ENCODE data around the gene SAMM50.

SAMM50 gene

DNA sequence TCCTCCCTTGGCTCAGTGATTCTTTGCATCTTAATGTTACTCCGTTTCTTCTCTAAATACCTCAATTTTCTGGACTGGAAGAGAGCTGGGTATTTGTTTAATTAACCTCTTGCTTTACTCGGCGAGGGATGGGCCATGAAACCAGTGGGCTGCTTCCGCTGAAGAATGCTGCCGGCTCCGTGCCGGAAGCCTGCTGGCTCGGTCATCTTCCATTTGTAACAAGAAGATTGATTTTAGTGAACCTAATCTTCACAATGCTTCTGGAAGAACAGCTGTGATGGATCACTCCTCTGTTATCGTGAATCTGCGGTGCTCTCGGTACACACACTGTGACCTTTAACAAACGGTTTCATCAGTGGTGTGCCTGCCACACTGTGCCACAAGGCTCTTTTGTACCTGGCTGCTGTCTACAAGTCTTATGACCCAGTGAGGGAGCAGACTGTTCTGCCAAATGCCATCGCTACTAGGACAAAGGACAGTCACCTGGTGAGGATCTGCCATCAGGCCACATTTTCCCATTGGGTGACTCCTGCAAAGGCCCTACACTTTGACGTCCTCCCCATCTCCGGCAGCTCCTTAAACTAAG, 43.5 kb downstream of the SAMM50 start:
- Histone ChIP-seq H3K36me3 (peaks cover 10% of the 10 kb centered on the region), H3K27me3 (no peaks in the 10 kb centered on the region), H3K9me3 (no peaks in the 10 kb centered on the region), H3K27ac (no peak overlapping the region), H3K4me3 (ENCODE audit: low read depth in 1 of 2, low read length in 1 of 2) (no peak overlapping the region), H3K4me1 (ENCODE audit: control insufficient read depth in 1 of 2, insufficient read depth in 1 of 2, low read depth in 1 of 2, low read length in 1 of 2) (peaks cover 11 to 13% of the 10 kb centered on the region in 2 experiments)
- TF ChIP-seq, protein P1, sequence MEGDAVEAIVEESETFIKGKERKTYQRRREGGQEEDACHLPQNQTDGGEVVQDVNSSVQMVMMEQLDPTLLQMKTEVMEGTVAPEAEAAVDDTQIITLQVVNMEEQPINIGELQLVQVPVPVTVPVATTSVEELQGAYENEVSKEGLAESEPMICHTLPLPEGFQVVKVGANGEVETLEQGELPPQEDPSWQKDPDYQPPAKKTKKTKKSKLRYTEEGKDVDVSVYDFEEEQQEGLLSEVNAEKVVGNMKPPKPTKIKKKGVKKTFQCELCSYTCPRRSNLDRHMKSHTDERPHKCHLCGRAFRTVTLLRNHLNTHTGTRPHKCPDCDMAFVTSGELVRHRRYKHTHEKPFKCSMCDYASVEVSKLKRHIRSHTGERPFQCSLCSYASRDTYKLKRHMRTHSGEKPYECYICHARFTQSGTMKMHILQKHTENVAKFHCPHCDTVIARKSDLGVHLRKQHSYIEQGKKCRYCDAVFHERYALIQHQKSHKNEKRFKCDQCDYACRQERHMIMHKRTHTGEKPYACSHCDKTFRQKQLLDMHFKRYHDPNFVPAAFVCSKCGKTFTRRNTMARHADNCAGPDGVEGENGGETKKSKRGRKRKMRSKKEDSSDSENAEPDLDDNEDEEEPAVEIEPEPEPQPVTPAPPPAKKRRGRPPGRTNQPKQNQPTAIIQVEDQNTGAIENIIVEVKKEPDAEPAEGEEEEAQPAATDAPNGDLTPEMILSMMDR (IDR thresholded peaks at IDR 0.05), result no peak

DNA sequence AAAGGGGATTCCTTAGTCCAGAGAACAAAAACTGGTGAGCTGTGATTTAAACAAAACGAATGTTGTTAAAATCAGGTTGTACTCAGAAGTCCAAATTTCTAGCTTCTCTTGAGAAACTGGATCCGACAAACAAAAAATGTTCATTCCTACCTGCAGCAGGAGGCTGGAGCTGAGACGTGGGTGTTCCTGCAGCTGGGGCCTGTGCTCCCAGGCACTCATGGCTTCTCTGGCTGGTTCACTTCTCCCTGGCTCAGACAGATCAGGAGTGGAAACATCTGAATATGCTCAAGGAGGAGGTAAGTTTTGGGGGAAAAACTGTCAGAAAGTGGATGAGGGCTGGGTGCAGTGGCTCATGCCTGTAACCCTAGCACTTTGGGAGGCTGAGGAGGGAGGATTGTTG, 44.1 kb downstream of the SAMM50 start:
- TF ChIP-seq, protein P1 (IDR thresholded peaks at IDR 0.05), result no peak
- no peaks in the 10 kb centered on the region for H3K9me3 ChIP-seq
- peaks cover 11 to 13% of the 10 kb centered on the region in 2 experiments for H3K4me1 ChIP-seq (ENCODE audit: control insufficient read depth in 1 of 2, insufficient read depth in 1 of 2, low read depth in 1 of 2, low read length in 1 of 2)
- H3K4me3 ChIP-seq (ENCODE audit: low read depth in 1 of 2, low read length in 1 of 2), result no peak overlapping the region
- no peaks in the 10 kb centered on the region for H3K27me3 ChIP-seq
- H3K36me3 ChIP-seq, result peaks cover 10% of the 10 kb centered on the region
- no peak overlapping the region for H3K27ac ChIP-seq

DNA sequence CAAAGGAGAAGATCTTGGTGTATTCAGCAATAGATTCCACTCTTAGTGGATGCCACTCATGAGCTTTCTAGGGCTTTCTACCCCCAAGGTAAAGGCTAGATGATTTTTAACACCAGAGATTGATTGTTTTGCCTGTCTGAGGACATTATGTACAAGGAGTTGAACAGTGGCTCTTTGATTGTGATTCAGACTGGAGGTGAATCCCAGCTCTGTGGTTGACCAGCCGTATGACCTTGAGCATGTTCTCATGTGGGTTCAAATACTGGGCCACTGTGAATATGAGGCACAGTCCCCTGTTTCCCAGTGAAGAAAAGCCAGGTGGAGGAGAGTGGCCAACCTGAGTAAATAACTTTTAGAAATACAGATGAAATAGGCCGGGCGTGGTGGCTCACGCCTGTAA, 44.9 kb downstream of the SAMM50 start:
- TF ChIP-seq, protein P1 (IDR thresholded peaks at IDR 0.05), result no peak
- H3K4me3 ChIP-seq (ENCODE audit: low read depth in 1 of 2, low read length in 1 of 2), result no peak overlapping the region
- H3K36me3 ChIP-seq, result peaks cover 10% of the 10 kb centered on the region
- H3K27ac ChIP-seq, result no peak overlapping the region
- H3K9me3 ChIP-seq, result no peaks in the 10 kb centered on the region
- H3K27me3 ChIP-seq, result no peaks in the 10 kb centered on the region
- H3K4me1 ChIP-seq (ENCODE audit: control insufficient read depth in 1 of 2, insufficient read depth in 1 of 2, low read depth in 1 of 2, low read length in 1 of 2), result peaks cover 11 to 13% of the 10 kb centered on the region in 2 experiments

DNA sequence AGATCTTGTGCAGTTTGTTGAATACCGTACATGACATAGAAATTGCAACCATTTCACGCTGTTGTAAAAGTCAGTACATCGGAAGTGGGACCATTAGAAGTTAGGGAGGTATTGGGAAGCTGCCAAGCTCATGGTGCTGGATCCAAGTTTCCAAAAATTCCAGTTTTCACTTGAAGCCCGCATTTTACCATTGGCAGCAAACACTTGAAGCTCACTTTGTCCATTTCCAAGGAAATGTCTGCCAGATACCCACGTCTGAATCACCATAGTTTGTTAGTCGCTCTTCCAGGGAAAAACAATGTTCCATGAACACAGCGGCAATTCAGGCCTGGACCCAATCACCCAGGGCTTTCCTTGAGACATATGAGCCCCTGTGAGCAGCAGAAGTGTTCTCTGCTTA, 46.3 kb downstream of the SAMM50 start:
- Histone ChIP-seq H3K27me3 (no peaks in the 10 kb centered on the region), H3K4me3 (ENCODE audit: low read depth in 1 of 2, low read length in 1 of 2) (no peak overlapping the region), H3K27ac (no peak overlapping the region), H3K4me1 (ENCODE audit: control insufficient read depth in 1 of 2, insufficient read depth in 1 of 2, low read depth in 1 of 2, low read length in 1 of 2) (peaks cover 4 to 5% of the 10 kb centered on the region in 2 experiments), H3K36me3 (peaks cover 10% of the 10 kb centered on the region), H3K9me3 (no peaks in the 10 kb centered on the region)
- TF ChIP-seq, protein P1 (IDR thresholded peaks at IDR 0.05), result no peak

DNA sequence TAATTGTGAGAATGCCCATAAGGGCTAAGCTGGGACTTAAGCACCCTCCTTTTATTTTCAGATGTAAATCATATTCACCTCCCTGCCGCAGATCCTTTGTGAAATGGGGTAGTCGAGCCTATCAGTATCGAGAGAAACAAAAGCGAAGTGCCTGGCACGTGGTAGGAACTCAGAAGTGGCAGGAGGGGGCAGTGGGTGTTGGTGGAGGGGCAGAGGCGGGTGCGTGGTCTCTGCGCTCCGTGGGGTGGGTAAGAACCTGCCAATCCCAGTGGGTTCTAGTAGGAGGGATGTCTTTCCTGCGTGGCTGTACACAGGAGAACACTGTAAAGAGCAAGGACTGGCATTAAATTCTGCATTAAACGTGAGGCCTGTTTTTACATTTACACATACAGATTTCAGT, 47.1 kb downstream of the SAMM50 start:
- Histone ChIP-seq H3K27ac (no peak overlapping the region), H3K9me3 (no peaks in the 10 kb centered on the region), H3K4me3 (ENCODE audit: low read depth in 1 of 2, low read length in 1 of 2) (no peak overlapping the region), H3K4me1 (ENCODE audit: control insufficient read depth in 1 of 2, insufficient read depth in 1 of 2, low read depth in 1 of 2, low read length in 1 of 2) (peaks cover 4 to 5% of the 10 kb centered on the region in 2 experiments), H3K27me3 (no peaks in the 10 kb centered on the region), H3K36me3 (peaks cover 10% of the 10 kb centered on the region)
- TF ChIP-seq, protein P1 (IDR thresholded peaks at IDR 0.05), result no peak

All from neutrophil (primary cell).